Ascending aorta (tissue), 2 donors: ENCODE results near the gene LAPTM4A. TPM values are rescaled to one million over a fixed set of nuclear protein-coding genes. Genes with fewer than 3 reads are reported as not detected.
A peak's percentile ranks its signal among the peaks of the same experiment; 100 is the strongest.

Experiments
- DNase-seq, 2 donors: peaks; one replicate each; pipeline ENCODE4 v3.0.0-alpha.2; 2019; ENCODE audit warnings: low spot score in 2 of 2
- H3K27ac ChIP-seq, 2 donors: fragments of 200-600 bp; sonication (generic); one replicate each; pipeline ENCODE4 v1.5.1; 2016 to 2017; ENCODE audit warnings: mild to moderate bottlenecking in 1 of 2
- H3K27me3 ChIP-seq: fragments of 200-600 bp; sonication (generic); one replicate; pipeline ENCODE4 v1.5.1; 2017
- H3K36me3 ChIP-seq, 2 donors: fragments of 200-600 bp; sonication (generic); one replicate each; pipeline ENCODE4 v1.5.1; 2016
- H3K4me1 ChIP-seq, 2 donors: fragments of 200-600 bp; sonication (generic); one replicate each; pipeline ENCODE4 v1.5.1; 2016 to 2017; ENCODE audit warnings: mild to moderate bottlenecking in 1 of 2
- H3K4me3 ChIP-seq, 2 donors: fragments of 200-600 bp; sonication (generic); one replicate each; pipeline ENCODE4 v1.5.1; 2016 to 2017; ENCODE audit warnings: mild to moderate bottlenecking in 1 of 2
- H3K9me3 ChIP-seq, 2 donors: fragments of 200-600 bp; sonication (generic); one replicate each; pipeline ENCODE4 v1.5.1; 2016
- CTCF ChIP-seq, 3 experiments: fragments of 200-600 bp in 2 of 3; fragments of 450-650 bp in 1 of 3; sonication (generic) in 2 of 3; IDR thresholded peaks; one replicate each; pipeline ENCODE4 v1.5.1; 2016 to 2019; ENCODE audit warnings: antibody characterized with exemption in 3 of 3, mild to moderate bottlenecking in 1 of 3, moderate library complexity in 1 of 3
- intact Hi-C: fragments of 100-400 bp; cut with DNase I; formaldehyde crosslinking; loops from one replicate; pipeline ENCODE4 v1.15.1; 2023
- total RNA-seq: library from RNA; depleted of rRNA; stranded (reverse); fragments of >200 nt; gene quantifications from one replicate; pipeline ENCODE4 v1.1.0, GENCODE V29; 2016

The LAPTM4A gene
- total RNA-seq, 1 donor from 2014 or later = 95.6 TPM

GRCh38 chr2:20052861-20053281, 1.4 kb upstream of the LAPTM4A start:
- intact Hi-C loops = loop anchor here (1.0 to 10.0 kb wide), 6 partner anchors 10 to 698 kb away; partner anchors contain the start of genes OSR1 and TTC32
- peak; percentile 27 to 87 for DNase-seq
- Histone ChIP-seq H3K27ac (peak overlapping the region; percentile 96), H3K9me3 (no peaks in the 10 kb centered on the region), H3K27me3 (no peaks in the 10 kb centered on the region), H3K4me1 (peaks cover 0 to 18% of the 10 kb centered on the region in 2 donors), H3K36me3 (no peaks in the 10 kb centered on the region), H3K4me3 (peak overlapping the region; percentile 73 to 81)
- TF ChIP-seq CTCF (IDR thresholded peaks at IDR 0.05) = no peak

GRCh38 chr2:20052229-20052851, 912 bp upstream of the LAPTM4A start:
- Histone ChIP-seq H3K36me3 (no peaks in the 10 kb centered on the region), H3K9me3 (no peaks in the 10 kb centered on the region), H3K27me3 (no peaks in the 10 kb centered on the region), H3K4me3 (peak overlapping the region; percentile 73 to 81), H3K27ac (peak overlapping the region; percentile 96), H3K4me1 (peaks cover 0 to 21% of the 10 kb centered on the region in 2 donors)
- no peak for TF ChIP-seq CTCF (IDR thresholded peaks at IDR 0.05)
- intact Hi-C loops = loop anchor here (1.0 to 10.0 kb wide), 6 partner anchors 11 to 698 kb away; partner anchors contain the start of genes OSR1 and TTC32
- no peak for DNase-seq

GRCh38 chr2:20050646-20051531, 539 bp downstream of the LAPTM4A start:
- Histone ChIP-seq H3K4me3 (peak overlapping the region; percentile 73 to 81), H3K27me3 (no peaks in the 10 kb centered on the region), H3K36me3 (no peaks in the 10 kb centered on the region), H3K9me3 (no peaks in the 10 kb centered on the region), H3K4me1 (peaks cover 0 to 21% of the 10 kb centered on the region in 2 donors), H3K27ac (peak overlapping the region; percentile 96)
- peak in 1 of 2 donors; percentile 74 for DNase-seq
- TF ChIP-seq CTCF (IDR thresholded peaks at IDR 0.05) = peak in 1 of 3 experiments; percentile 15
- intact Hi-C loops = loop anchor here (5.0 to 10.0 kb wide), 5 partner anchors 46 to 696 kb away; partner anchors contain the start of genes OSR1 and TTC32

GRCh38 chr2:20050104-20050645, 1.3 kb downstream of the LAPTM4A start:
- peaks cover 0 to 28% of the 10 kb centered on the region in 2 donors for H3K4me1 ChIP-seq
- H3K27me3 ChIP-seq = no peaks in the 10 kb centered on the region
- H3K4me3 ChIP-seq = peak overlapping the region; percentile 73 to 81
- peak overlapping the region; percentile 96 for H3K27ac ChIP-seq
- TF ChIP-seq CTCF (IDR thresholded peaks at IDR 0.05) = no peak
- no peaks in the 10 kb centered on the region for H3K36me3 ChIP-seq
- DNase-seq = no peak
- intact Hi-C loops = loop anchor here (5.0 to 10.0 kb wide), 5 partner anchors 47 to 695 kb away; partner anchors contain the start of genes OSR1 and TTC32
- H3K9me3 ChIP-seq = no peaks in the 10 kb centered on the region

GRCh38 chr2:20049637-20050036, 1.8 kb downstream of the LAPTM4A start:
- Histone ChIP-seq H3K36me3 (no peaks in the 10 kb centered on the region), H3K27me3 (no peaks in the 10 kb centered on the region), H3K4me3 (peak overlapping the region; percentile 73 to 81), H3K4me1 (peaks cover 0 to 29% of the 10 kb centered on the region in 2 donors), H3K27ac (peak overlapping the region; percentile 96), H3K9me3 (no peaks in the 10 kb centered on the region)
- DNase-seq = no peak
- intact Hi-C loops = loop anchor here (2.0 to 10.0 kb wide), 6 partner anchors 37 to 695 kb away; partner anchors contain the start of genes MATN3, OSR1 and TTC32
- TF ChIP-seq CTCF (IDR thresholded peaks at IDR 0.05) = no peak
